HG02870 (cell line): ENCODE data around the gene HMCES.

ENCODE experiments used
- ATAC-seq: cut with Tn5 transposase; IDR thresholded peaks from one replicate; pipeline ENCODE4 v1.9.1; 2021; ENCODE audit warnings: mild to moderate bottlenecking, moderate library complexity; ENCODE audit not compliant: unreplicated experiment

Gene HMCES

GRCh38 chr3:129278439-129278965, at the start of gene HMCES:
TSS of gene HMCES (plus strand) at chr3:129278870. CDS start at chr3:129279733, 863 bp downstream.
- ATAC-seq, result peak; percentile 33

- no peak for ATAC-seq
Measured at GRCh38 chr3:129228891-129229585, 49.6 kb upstream of the HMCES start.

GRCh38 chr3:129230311-129231019, 48.2 kb upstream of the HMCES start:
- no peak for ATAC-seq

- ATAC-seq, result no peak
Measured at GRCh38 chr3:129231331-129232119, 47.1 kb upstream of the HMCES start.

GRCh38 chr3:129233538-129233937, 45.1 kb upstream of the HMCES start:
- ATAC-seq, result peak; percentile 72

GRCh38 chr3:129234441-129234840, 44.2 kb upstream of the HMCES start:
- no peak for ATAC-seq

- ATAC-seq, result no peak
Measured at GRCh38 chr3:129235344-129235917, 43.2 kb upstream of the HMCES start.

- ATAC-seq, result no peak
Measured at GRCh38 chr3:129238945-129239705, 39.5 kb upstream of the HMCES start.

GRCh38 chr3:129239991-129240390, 38.7 kb upstream of the HMCES start:
- no peak for ATAC-seq

GRCh38 chr3:129240436-129240835, 38.2 kb upstream of the HMCES start:
- no peak for ATAC-seq

GRCh38 chr3:129245141-129245540, 33.5 kb upstream of the HMCES start:
- no peak for ATAC-seq

GRCh38 chr3:129245641-129246306, 32.9 kb upstream of the HMCES start:
- ATAC-seq, result peak; percentile 47

GRCh38 chr3:129246636-129247035, 32.0 kb upstream of the HMCES start:
- ATAC-seq, result no peak

GRCh38 chr3:129248286-129248979, 30.2 kb upstream of the HMCES start:
- no peak for ATAC-seq

GRCh38 chr3:129249284-129250065, 29.2 kb upstream of the HMCES start, which contains the start of gene COPG1:
TSS of gene COPG1 (plus strand) at chr3:129249606. CDS start at chr3:129249710, 104 bp downstream.
- ATAC-seq, result peak; percentile 74

GRCh38 chr3:129252748-129253147, 25.9 kb upstream of the HMCES start:
- no peak for ATAC-seq

- ATAC-seq, result no peak
Measured at GRCh38 chr3:129254536-129255230, 24.0 kb upstream of the HMCES start.

- ATAC-seq, result no peak
Measured at GRCh38 chr3:129256270-129256669, 22.4 kb upstream of the HMCES start.
